ENCODE data around the gene ENTPD2. TPM values are rescaled to one million over a fixed set of nuclear protein-coding genes. Genes with fewer than 3 reads are reported as not detected.

Gene ENTPD2
- total RNA-seq, 4 donors from 2014 or later = 2.4 to 11.5 TPM; not detected in 2

DNA sequence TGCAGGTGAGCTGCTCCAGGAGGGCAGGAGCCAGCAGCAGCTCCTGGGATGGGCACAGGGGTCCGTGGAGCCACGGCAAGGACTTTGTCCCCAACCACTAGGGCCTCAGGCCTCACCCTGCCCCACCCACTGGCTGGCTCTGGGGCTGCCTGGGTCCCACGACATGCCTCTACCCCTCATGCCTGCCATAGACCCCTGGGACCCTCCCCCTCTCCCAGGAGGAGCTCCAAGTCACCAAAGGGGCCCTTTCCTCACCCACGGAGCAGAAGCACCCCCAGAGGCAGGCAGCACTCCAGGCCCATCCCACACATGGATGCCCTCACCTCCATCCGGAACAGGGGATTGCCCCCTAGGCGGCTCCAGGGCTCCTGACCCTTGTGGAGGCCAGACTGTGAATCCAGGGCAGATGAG is 32.3 kb downstream of the ENTPD2 start:
- no peak overlapping the region for H3K27ac ChIP-seq
- intact Hi-C loops (cut with DNase I; ENCODE audit: low total_unique reads) = no loop called here
- no peaks in the 10 kb centered on the region for H3K9me3 ChIP-seq
- no peak overlapping the region for H3K4me3 ChIP-seq
- no peaks in the 10 kb centered on the region for H3K4me1 ChIP-seq
- H3K36me3 ChIP-seq = no peaks in the 10 kb centered on the region
- no peaks in the 10 kb centered on the region for H3K27me3 ChIP-seq
- TF ChIP-seq POLR2A (IDR thresholded peaks at IDR 0.05) = no peak
- DNase-seq = no peak

DNA sequence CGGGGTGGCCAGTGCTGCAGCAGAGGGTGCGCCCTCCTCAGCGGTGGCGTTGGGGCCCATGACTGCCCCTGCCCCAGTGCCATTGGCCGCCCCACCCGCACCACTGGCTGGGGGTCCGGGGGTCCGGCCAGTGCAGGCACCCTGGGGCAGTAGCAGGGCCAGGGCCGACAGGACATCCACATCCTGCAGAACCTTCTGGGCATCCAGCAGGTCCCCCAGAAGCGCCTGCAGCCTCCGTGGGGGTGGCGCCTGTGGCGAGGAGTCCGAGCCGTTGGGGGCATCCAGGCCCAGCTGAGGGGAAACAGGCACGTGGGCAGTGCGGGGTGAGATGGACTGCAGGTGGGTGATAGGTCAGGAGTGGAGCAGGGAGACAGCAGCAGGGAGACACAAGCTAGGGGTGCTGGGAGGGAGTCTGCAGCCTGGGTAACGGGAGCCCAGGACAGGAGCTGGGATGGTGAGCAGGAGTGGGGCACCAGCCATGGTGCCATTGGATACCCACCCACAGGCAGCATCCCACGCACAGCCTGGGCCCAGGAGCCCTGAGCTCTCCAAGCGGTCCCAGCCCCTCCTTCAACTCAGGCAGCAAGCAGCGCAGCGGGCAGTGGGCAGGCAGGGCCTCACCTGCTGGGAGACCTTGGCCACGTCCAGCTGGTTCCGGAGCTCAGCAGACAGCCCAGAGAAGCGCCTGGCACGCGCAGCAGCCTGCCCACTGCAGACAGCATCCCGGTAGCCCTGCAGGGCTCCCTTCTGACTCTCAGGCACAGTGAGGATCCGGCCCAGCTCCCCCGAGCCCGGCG is 32.9 kb downstream of the ENTPD2 start:
- H3K27me3 ChIP-seq = no peaks in the 10 kb centered on the region
- intact Hi-C loops (cut with DNase I; ENCODE audit: low total_unique reads) = no loop called here
- TF ChIP-seq, protein P1, sequence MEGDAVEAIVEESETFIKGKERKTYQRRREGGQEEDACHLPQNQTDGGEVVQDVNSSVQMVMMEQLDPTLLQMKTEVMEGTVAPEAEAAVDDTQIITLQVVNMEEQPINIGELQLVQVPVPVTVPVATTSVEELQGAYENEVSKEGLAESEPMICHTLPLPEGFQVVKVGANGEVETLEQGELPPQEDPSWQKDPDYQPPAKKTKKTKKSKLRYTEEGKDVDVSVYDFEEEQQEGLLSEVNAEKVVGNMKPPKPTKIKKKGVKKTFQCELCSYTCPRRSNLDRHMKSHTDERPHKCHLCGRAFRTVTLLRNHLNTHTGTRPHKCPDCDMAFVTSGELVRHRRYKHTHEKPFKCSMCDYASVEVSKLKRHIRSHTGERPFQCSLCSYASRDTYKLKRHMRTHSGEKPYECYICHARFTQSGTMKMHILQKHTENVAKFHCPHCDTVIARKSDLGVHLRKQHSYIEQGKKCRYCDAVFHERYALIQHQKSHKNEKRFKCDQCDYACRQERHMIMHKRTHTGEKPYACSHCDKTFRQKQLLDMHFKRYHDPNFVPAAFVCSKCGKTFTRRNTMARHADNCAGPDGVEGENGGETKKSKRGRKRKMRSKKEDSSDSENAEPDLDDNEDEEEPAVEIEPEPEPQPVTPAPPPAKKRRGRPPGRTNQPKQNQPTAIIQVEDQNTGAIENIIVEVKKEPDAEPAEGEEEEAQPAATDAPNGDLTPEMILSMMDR (IDR thresholded peaks at IDR 0.05) = no peak
- TF ChIP-seq POLR2A (IDR thresholded peaks at IDR 0.05) = no peak
- H3K27ac ChIP-seq = no peak overlapping the region
- H3K4me1 ChIP-seq = no peaks in the 10 kb centered on the region
- no peaks in the 10 kb centered on the region for H3K36me3 ChIP-seq
- no peak for DNase-seq
- no peaks in the 10 kb centered on the region for H3K9me3 ChIP-seq
- H3K4me3 ChIP-seq = no peak overlapping the region

DNA sequence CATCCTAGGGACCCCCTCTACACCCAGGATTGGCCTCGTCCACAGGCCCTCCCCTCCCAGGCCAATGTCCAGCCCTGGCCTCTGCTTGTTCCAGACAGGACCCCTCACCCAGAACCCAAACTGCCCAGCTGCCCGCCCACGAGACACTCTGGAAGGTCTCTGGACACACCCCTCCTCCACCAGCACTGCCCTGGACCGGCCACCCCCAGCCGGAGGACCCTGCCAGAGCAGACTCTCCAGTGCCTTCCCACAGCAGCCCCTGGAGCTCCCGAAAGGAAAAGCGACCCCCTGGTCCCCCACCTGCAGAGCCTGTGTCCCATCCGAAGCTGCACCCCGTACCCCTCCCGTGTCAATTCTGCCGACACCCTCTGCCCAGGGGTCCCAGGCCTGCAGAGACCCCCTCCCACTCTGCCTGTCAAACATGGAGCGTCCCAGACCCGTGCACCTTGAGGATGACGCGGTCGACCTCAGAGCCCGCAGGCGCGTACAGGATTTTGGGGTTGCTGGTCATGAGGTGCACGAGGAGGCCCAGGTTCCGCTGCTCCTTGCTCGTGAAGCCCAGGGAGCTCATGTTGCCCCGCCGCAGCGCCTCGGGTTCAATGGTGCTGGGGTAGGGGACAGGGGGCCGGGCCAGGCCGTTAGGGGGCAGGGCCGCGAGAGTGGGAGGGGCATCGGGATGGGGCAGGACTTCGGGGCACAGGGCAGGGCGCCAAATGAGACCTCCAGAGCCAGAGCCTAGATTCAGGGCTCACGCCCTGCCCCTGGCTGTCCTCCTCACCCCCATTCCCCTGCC is 33.8 kb downstream of the ENTPD2 start:
- H3K36me3 ChIP-seq = no peaks in the 10 kb centered on the region
- no peak overlapping the region for H3K4me3 ChIP-seq
- intact Hi-C loops (cut with DNase I; ENCODE audit: low total_unique reads) = no loop called here
- H3K9me3 ChIP-seq = no peaks in the 10 kb centered on the region
- no peaks in the 10 kb centered on the region for H3K4me1 ChIP-seq
- H3K27me3 ChIP-seq = no peaks in the 10 kb centered on the region
- TF ChIP-seq, protein P1 (IDR thresholded peaks at IDR 0.05) = no peak
- TF ChIP-seq POLR2A (IDR thresholded peaks at IDR 0.05) = no peak
- DNase-seq = no peak
- no peak overlapping the region for H3K27ac ChIP-seq

DNA sequence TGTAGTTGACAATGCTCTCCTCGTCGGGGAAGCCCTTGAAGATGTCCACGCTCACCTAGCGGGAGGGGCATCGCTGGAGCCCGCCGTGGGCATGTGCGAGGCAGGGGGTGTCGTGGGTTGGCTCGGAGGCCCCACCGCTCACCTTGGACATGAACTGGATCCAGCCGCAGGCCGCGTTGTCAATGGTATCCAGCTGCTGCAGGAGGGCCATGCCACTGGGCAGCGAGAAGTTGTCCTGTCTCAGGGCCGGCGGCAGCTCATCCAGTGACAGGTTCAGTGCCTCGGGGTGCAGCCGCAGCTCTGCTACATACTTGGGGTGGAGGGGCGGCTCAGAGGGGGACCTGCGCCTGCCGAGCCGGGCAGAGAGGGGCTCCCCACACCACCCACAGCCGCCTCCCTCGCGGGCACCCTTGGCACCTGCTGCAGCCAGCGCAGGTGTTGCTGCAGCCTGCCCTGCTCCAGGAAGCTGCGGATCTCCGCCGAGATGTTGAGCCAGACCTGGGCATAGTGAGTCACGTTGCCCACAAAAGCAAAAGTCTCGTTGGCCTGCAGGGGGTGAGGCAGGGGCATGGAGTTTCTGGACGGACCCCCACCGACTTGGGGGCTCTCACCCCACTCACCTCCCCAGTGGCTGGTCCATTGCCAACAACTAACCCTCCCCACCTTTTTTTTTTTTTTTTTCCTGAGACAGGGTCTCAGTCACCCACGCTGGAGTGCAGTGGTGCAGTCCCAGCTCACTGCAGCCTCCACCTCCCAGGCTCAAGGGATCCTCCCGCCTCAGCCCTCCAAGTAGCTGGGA is 34.9 kb downstream of the ENTPD2 start:
- no peak overlapping the region for H3K27ac ChIP-seq
- TF ChIP-seq, protein P1 (IDR thresholded peaks at IDR 0.05) = no peak
- TF ChIP-seq POLR2A (IDR thresholded peaks at IDR 0.05) = no peak
- no peaks in the 10 kb centered on the region for H3K4me1 ChIP-seq
- no peaks in the 10 kb centered on the region for H3K27me3 ChIP-seq
- no peak overlapping the region for H3K4me3 ChIP-seq
- H3K36me3 ChIP-seq = no peaks in the 10 kb centered on the region
- DNase-seq = no peak
- intact Hi-C loops (cut with DNase I; ENCODE audit: low total_unique reads) = no loop called here
- no peaks in the 10 kb centered on the region for H3K9me3 ChIP-seq

DNA sequence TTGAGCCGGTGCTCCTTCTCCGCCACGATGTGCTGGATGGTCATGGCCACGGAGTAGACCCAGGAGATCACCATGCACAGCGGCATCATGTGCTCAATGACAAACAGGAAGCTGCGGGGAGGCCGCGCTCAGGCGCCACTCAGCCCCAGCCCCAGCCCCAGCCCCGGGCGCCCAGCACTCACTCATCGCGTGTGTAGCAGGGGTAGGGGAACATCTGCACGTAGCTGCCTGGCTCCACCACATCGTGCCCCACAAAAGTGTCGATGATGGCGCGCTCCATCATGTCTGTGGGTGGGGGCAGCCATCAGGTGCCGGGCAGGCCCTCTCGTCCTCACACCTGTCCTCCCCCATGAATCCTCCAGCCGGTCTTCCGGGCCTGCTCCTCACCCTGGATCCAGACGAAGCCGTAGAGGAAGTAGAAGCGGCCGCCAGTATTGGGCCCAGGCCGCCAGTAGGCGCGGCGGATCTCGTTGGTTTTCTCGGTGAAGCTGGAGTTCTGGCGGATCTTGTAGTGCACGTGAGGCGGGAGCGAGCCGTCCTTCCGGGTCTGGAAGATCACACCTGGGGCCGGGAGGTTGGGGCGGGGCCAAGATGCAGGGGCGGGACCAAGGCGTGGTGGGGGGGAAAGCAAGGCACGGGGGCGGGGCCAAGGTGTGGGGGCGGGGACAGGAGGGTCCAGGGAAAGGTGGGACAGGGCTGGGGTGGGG is 35.9 kb downstream of the ENTPD2 start:
- no peaks in the 10 kb centered on the region for H3K4me1 ChIP-seq
- DNase-seq = no peak
- TF ChIP-seq, protein P1 (IDR thresholded peaks at IDR 0.05) = no peak
- no peak for TF ChIP-seq POLR2A (IDR thresholded peaks at IDR 0.05)
- no peaks in the 10 kb centered on the region for H3K27me3 ChIP-seq
- H3K27ac ChIP-seq = no peak overlapping the region
- no peaks in the 10 kb centered on the region for H3K9me3 ChIP-seq
- no peaks in the 10 kb centered on the region for H3K36me3 ChIP-seq
- H3K4me3 ChIP-seq = no peak overlapping the region
- intact Hi-C loops (cut with DNase I; ENCODE audit: low total_unique reads) = no loop called here

Data from uterus (tissue), 4 donors.